ENCODE data around the gene TCF15. TPM values are rescaled to one million over a fixed set of nuclear protein-coding genes. Genes with fewer than 3 reads are reported as not detected.
A peak's percentile ranks its signal among the peaks of the same experiment; 100 is the strongest.

TCF15 gene
- total RNA-seq: not detected in 2 replicates

- DNase-seq (ENCODE audit: low read depth): no peak
Observed at GRCh38 chr20:610130-611046, at the start of gene TCF15. TCF15 (minus strand) TSS chr20:610309; CDS start chr20:610237, 72 bp downstream.

DNA sequence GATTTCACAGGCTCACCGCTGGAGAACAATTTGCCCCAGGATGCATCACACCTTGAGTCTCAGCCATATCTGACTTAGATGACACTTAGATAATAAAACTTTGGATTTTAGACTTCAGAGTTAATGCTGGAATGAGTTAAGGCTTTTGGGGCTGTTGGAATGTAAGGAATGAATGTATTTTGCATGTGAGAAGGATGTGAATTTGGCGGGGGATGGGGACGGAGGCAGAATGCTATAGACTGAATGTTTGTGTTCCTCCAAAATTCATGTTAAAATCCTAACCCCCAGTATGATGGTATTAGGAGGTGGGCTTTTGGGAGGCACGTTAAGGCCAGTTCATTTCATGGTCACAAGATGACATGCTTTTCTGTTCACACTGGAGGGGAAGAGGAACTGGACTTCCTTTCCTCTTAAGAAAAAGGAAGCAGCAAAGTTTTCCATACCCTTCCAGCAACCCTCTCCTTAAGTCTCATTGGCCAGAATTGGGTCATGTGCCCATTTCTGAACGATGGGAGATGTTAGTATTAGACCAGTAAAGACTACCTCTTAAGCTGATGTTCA is 48.7 kb upstream of the TCF15 start:
- no peak for DNase-seq (ENCODE audit: low read depth)

DNA sequence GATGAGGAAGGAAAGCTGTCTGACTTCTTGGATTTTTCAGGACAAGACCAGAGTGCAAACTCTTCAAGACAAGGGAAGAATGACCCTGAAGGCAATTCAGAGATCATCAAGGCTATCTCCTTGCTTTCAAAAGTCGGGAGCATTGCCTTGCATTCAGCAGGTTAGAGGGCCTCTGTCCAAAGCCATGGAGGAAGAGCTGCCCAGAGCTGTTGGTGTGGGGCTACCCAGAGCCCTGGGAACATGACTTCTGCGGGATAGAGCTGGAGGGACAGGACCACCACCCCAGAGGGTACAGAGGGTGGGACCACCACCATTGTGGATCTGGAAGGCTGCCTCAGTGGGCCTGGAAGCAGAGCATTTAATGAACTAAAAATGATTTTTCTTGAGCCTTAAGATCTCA is 48.1 kb upstream of the TCF15 start:
- no peak for DNase-seq (ENCODE audit: low read depth)

DNA sequence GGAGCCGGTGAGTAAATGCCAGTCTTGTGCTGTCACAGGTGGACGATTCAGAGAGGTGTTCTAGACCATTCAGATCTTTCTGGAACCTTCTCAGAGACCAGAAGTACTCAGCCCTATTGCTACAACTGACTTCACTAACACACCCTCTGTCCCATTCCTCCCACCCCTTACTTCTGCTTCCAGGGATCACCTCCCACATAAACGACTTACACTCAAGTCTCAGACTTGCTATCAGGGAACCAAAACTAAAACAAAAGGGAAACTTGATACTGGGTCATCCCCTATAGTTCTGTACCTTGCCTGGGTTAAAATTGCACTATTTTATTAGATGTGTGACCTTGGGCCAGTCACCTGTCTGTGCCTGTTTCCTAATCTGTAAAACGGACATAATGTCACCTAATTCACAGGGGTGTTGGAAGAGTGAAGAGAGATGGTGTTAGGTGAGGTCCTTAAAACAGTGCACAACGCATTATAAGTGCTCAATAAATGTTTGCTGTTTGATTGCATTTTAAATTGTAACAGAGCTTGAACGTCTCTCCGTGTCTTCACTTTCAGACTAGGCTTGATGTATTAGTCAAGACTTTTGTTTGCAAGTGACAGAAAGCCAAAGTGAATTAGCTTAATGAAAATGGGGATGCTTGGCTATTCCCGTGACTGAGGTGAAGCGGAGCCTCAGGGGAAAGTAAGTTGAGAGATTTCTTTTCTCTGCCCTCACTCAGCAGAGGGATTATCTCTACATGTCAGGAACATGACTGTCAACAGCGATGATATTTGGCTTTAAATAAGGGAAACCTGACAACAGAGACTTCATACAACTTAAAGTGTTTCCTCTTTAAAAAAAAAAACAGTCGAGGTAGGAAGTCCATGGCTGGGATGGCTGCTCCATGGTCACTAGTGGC is 45.9 kb upstream of the TCF15 start:
- no peak for DNase-seq (ENCODE audit: low read depth)

DNA sequence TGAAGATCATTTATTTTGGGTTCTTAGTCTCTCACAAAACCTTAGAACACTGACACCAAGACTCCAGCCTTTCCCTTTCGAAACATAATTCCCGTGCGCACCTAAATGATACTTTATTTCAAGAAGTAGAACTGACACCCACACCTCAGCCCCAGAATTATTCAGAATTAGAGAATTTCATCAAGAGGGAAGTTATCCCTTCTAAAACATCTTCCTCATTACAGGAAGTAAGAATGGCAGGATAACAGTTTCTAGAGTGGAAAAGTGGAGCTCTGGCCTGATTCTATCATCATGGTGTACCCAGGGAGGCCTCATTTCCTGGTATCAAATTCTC is 44.3 kb upstream of the TCF15 start:
- DNase-seq (ENCODE audit: low read depth): no peak

- DNase-seq (ENCODE audit: low read depth): no peak
Observed at GRCh38 chr20:653590-654416, 43.7 kb upstream of the TCF15 start.

DNA sequence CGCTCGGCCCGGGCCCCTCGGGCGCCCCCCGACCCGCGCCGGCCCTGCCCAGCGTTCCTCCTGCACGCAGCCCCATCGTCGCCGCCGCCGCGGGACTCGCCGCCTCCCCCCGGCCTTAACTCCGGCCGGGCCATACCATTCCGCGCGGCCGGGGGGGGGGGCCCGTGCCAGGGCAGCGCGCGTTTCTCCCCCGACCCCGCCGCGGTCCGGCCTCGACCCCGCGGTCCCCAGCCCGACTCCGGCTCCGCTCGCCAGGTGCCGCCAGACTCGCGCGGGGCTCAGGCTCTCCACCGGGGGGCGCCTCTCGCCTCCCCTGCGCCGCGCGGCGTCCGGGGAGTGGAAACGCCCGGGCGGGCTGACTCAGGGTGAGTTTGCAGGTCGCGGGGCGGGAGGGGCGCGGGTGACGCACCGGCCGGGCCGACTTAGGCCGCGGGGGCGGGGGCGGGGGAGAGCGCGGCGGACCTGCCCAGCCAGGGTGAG is 43.0 kb upstream of the TCF15 start, which contains the start of gene SRXN1:
Gene SRXN1, minus strand, starts transcription at position 91 of the 480 bp plus-strand sequence. Its CDS starts 15 bp downstream, at position 76.
- peak; percentile 71 for DNase-seq (ENCODE audit: low read depth)

DNA sequence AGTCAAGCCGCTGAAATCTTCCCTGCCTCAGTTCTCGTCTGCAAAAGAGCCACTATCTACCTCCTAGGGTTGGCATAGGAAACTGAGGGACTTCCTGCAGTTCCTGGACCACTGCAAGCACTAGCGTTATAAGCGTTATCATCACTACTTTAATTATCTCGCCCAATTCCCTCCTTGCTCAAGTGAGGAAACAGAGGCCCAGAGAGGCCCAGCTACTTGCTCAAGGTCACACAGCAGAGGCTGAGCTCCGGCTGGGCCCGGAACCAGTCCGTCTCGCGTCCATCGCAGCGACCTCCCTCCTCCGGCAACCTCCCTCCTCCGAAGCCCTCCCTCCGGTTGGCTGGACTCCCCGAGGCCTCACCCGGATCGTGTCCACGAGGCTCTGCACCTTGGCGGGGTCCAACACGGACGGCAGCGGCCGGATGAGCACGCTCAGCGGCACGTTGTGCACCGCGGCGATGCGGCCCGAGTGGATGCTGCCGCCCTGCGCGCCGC is 42.6 kb upstream of the TCF15 start:
- no peak for DNase-seq (ENCODE audit: low read depth)

GRCh38 chr20:651713-652614 is 41.9 kb upstream of the TCF15 start:
- no peak for DNase-seq (ENCODE audit: low read depth)

DNA sequence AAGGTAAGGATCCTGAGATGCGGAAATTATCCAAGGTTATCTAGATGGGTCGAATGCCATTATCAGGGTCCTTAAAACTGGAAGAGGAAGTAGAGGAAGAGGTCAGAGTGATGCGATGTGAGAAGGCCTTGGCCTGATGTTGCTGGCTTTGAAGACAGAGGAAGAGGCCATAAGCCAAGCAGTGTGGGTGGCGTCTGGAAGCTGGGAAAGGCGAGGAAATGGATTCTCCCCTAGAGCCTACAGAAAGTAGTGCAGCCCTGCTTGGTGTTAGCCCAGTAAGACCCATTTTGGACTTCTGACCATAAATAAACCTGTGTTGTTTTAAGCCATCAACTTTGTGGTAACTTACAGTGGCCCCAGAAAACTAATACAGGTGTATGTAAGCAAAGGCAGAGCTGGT is 40.8 kb upstream of the TCF15 start:
- DNase-seq (ENCODE audit: low read depth): no peak

DNA sequence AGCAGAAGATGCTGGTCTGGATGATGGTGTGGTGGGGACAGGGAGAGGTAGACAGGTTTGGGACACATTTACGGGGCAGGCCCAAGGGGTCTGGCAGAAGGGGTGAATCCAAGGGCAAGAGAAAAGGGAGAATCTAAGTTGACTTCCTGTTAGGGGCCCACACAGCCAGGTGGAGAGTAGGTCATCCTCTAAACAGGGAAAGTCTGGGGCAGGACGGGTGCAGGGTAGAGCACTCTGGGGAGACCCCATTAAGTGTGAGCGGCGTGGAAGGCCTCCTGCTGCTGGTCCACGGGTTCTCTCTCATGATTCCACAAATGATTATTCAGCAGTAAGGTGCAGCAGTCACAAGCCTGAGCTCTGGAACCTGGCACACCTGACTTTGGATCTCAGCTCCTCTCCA is 40.2 kb upstream of the TCF15 start:
- DNase-seq (ENCODE audit: low read depth): no peak

GRCh38 chr20:647479-648019 is 37.4 kb upstream of the TCF15 start:
- no peak for DNase-seq (ENCODE audit: low read depth)

DNA sequence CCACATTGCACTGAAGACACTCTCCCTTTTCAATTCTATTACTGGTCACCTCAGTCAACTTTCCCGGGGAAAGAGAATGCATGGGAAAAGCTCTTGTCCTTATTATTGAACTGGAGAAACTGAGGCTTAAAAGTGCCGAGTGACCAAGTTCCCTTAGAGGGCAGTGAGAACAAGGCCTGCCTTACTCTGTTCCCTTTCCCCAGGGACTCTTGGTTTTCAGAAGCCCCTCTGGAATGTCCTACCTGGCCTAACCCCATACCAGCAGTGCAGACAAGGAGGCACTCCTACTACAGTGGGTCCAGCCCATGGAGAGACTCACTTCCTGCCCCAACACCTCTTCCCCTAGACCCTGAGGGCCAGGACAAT is 36.7 kb upstream of the TCF15 start:
- no peak for DNase-seq (ENCODE audit: low read depth)

DNA sequence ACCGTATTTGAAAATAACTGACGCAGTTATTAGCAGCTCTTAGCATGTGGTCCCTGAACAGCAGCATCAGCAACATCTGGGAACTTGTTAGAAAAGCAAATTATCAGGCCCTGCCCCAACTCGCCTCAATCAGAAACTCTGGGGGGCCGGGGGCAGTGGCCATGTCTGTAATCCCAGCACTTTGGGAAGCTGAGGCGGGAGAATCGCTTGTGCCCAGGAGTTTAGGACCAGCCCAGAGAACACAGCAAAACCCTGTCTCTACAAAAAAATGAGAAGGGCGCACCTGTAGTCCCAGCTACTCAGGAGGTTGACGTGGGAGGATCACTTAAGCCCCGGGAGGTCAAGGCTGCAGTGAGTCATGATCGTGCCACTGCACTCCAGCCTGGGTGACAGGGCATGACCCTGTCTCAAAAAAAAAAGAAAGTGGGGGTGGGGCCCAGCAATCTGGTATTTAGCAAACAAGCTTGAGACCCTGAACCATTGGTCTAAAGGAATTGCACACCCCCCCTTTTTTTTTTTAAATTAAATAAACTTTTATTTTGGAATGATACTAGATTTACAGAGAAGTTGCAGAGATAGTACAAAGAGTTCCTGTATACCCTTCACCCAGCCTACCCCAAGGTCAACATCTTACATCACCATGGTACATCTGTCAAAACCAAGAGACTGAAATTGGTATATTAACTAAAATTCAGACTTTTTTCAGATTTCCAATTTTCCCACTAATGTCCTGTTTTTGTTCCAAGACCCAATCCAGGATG is 36.2 kb upstream of the TCF15 start:
- DNase-seq (ENCODE audit: low read depth): no peak

DNA sequence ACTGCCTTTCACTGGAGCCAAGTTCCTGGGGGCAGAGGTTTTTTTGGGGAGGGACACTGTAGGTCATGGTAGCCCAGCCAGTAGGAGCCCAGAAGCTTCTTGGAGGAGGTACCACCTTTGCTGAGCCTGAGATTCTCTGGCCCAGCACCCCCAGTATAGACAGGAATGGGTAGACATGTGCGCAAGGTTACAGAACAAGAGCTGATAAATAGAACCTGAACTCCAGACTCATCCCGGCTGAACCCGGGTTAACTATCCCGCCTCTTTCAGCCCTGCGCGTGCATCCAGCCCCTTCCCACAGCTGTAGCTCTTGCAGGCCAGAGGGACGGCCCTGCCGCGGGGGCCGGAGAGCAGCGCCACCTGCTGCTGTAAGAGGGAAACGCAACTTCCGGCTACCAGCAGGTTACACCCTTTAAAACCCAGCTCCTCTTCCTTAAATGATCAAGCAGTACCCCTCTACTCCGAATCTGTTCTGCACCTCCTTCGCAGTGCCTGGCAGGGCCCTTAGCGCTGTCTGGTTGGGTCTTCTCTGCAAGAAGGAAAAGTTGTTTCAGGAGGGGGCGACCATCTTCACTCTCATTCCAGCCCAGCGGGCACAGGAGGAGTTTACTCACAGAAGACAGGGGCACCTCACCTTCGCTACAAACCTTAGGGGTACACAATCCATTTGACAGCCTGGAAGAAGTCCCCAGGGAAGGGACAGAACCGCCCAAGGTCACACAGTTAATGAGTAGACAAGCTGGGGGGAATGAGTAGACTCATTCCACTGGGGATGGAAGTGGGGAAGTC is 35.4 kb upstream of the TCF15 start:
- DNase-seq (ENCODE audit: low read depth): peak; percentile 38

DNA sequence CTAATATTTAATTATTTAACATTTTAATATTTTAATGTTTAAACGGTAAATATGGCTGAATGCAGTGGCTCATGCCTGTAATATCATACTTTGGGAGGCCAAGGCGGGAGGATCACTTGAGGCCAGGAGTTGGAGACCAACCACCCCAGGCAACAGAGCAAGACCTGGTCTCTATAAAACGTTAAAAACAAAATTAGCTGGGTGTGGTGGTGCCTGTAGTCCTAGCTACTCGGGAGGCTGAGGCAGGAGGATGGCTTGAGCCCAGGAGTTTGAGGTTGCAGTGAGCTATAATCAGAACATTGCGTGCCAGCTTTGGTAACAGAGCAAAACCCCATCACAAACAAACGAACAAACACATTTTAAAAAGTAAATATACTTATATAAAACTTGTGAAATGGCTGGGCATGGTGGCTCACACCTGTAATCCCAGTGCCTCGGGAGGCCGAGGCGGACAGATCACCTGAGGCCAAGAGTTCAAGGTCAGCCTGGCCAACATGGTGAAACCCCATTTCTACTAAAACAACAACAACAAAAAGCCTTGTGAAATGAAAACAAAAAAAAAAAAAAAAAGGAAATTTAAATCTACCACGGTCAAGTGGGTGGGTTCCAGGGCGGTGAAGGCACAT is 34.7 kb upstream of the TCF15 start:
- DNase-seq (ENCODE audit: low read depth): no peak

GRCh38 chr20:642398-643174 is 32.5 kb upstream of the TCF15 start:
- DNase-seq (ENCODE audit: low read depth): no peak
